Trophoblast cell (in vitro differentiated cells and primary cell): ENCODE results near the gene ASTN2.
"Not testable (repeated sequence)": the region's sequence is repeated elsewhere in the genome, so short reads cannot be mapped to it uniquely, and the experiment has no call there.

Experiments used
- DNase-seq, 2 donors: peaks; one replicate each; pipeline ENCODE4 v3.0.0-alpha.2; 2016
- H2AFZ ChIP-seq: 2 replicates; pipeline ENCODE4 v1.6.1; 2013; ENCODE audit warnings: low read length, moderate library complexity, mild to moderate bottlenecking; ENCODE audit not compliant: insufficient read depth, poor library complexity
- H2AK5ac ChIP-seq: 2 replicates; pipeline ENCODE4 v1.6.1; 2013; ENCODE audit warnings: mild to moderate bottlenecking, low read length
- H2BK120ac ChIP-seq: 2 replicates; pipeline ENCODE4 v1.6.1; 2013; ENCODE audit warnings: low read length, mild to moderate bottlenecking, moderate library complexity; ENCODE audit not compliant: insufficient read depth, poor library complexity
- H2BK12ac ChIP-seq: 2 replicates; pipeline ENCODE4 v1.6.1; 2013; ENCODE audit warnings: mild to moderate bottlenecking, low read length, moderate library complexity
- H2BK5ac ChIP-seq: 2 replicates; pipeline ENCODE4 v1.6.1; 2013; ENCODE audit warnings: low read length, low read depth, moderate library complexity, mild to moderate bottlenecking; ENCODE audit not compliant: poor library complexity
- H3K14ac ChIP-seq: 2 replicates; pipeline ENCODE4 v1.6.1; 2013; ENCODE audit warnings: mild to moderate bottlenecking, low read length
- H3K18ac ChIP-seq: 2 replicates; pipeline ENCODE4 v1.6.1; 2013; ENCODE audit warnings: mild to moderate bottlenecking, low read length
- H3K23ac ChIP-seq: 2 replicates; pipeline ENCODE4 v1.6.1; 2013; ENCODE audit warnings: low read length
- H3K27ac ChIP-seq: 2 replicates; pipeline ENCODE4 v1.5.1; 2013; ENCODE audit warnings: low read depth, mild to moderate bottlenecking, inconsistent platforms, low read length, moderate library complexity
- H3K27me3 ChIP-seq: 2 replicates; pipeline ENCODE4 v1.6.1; 2013; ENCODE audit warnings: inconsistent platforms, mild to moderate bottlenecking, low read length, moderate library complexity; ENCODE audit not compliant: insufficient read depth
- H3K36me3 ChIP-seq, 2 experiments: 1 replicate in 1 of 2; 2 replicates in 1 of 2; pipeline ENCODE4 v1.6.1; 2013; ENCODE audit warnings: low read length in 2 of 2, mild to moderate bottlenecking in 2 of 2, moderate library complexity in 1 of 2; ENCODE audit not compliant: insufficient read depth in 2 of 2, control insufficient read depth in 1 of 2
- H3K4ac ChIP-seq: 2 replicates; pipeline ENCODE4 v1.6.1; 2013; ENCODE audit warnings: low read depth, mild to moderate bottlenecking, low read length, moderate library complexity
- H3K4me1 ChIP-seq, 2 experiments: 1 replicate in 1 of 2; 2 replicates in 1 of 2; pipeline ENCODE4 v1.6.1; 2013; ENCODE audit warnings: low read length in 2 of 2, mild to moderate bottlenecking in 2 of 2, moderate library complexity in 1 of 2; ENCODE audit not compliant: insufficient read depth in 2 of 2, control insufficient read depth in 1 of 2
- H3K4me2 ChIP-seq: 2 replicates; pipeline ENCODE4 v1.6.1; 2013; ENCODE audit warnings: inconsistent platforms, mild to moderate bottlenecking, low read length, moderate library complexity
- H3K4me3 ChIP-seq: 2 replicates; pipeline ENCODE4 v1.5.1; 2013; ENCODE audit warnings: mild to moderate bottlenecking, low read depth, low read length, inconsistent platforms
- H3K79me1 ChIP-seq: one replicate; pipeline ENCODE4 v1.6.1; 2013; ENCODE audit warnings: low read length
- H3K79me2 ChIP-seq: 2 replicates; pipeline ENCODE4 v1.6.1; 2013; ENCODE audit warnings: low read length, mild to moderate bottlenecking; ENCODE audit not compliant: control insufficient read depth, insufficient read depth, poor library complexity
- H3K9ac ChIP-seq: 2 replicates; pipeline ENCODE4 v1.6.1; 2013; ENCODE audit warnings: mild to moderate bottlenecking, low read length
- H3K9me3 ChIP-seq: 2 replicates; pipeline ENCODE4 v1.6.1; 2013; ENCODE audit warnings: low read depth, mild to moderate bottlenecking, control low read depth, inconsistent platforms, low read length; ENCODE audit not compliant: insufficient read depth
- H4K12ac ChIP-seq: 2 replicates; pipeline ENCODE4 v1.6.1; 2013; ENCODE audit warnings: low read depth, mild to moderate bottlenecking, low read length, moderate library complexity
- H4K8ac ChIP-seq: 2 replicates; pipeline ENCODE4 v1.6.1; 2013; ENCODE audit warnings: low read depth, mild to moderate bottlenecking, low read length, moderate library complexity
- H4K91ac ChIP-seq: one replicate; pipeline ENCODE4 v1.6.1; 2013; ENCODE audit warnings: low read depth, mild to moderate bottlenecking, low read length, moderate library complexity
- WGBS: extraction: QIAGEN DNeasy Blood & Tissue Kit; methylation state at CpG from one replicate; pipeline ENCODE4 v1.1.7; 2013; ENCODE audit warnings: missing lambda C conversion rate; ENCODE audit not compliant: insufficient read length, insufficient coverage; ENCODE audit errors: extremely low coverage; 5-methylcytosine and 5-hydroxymethylcytosine counted together

Gene ASTN2

DNA sequence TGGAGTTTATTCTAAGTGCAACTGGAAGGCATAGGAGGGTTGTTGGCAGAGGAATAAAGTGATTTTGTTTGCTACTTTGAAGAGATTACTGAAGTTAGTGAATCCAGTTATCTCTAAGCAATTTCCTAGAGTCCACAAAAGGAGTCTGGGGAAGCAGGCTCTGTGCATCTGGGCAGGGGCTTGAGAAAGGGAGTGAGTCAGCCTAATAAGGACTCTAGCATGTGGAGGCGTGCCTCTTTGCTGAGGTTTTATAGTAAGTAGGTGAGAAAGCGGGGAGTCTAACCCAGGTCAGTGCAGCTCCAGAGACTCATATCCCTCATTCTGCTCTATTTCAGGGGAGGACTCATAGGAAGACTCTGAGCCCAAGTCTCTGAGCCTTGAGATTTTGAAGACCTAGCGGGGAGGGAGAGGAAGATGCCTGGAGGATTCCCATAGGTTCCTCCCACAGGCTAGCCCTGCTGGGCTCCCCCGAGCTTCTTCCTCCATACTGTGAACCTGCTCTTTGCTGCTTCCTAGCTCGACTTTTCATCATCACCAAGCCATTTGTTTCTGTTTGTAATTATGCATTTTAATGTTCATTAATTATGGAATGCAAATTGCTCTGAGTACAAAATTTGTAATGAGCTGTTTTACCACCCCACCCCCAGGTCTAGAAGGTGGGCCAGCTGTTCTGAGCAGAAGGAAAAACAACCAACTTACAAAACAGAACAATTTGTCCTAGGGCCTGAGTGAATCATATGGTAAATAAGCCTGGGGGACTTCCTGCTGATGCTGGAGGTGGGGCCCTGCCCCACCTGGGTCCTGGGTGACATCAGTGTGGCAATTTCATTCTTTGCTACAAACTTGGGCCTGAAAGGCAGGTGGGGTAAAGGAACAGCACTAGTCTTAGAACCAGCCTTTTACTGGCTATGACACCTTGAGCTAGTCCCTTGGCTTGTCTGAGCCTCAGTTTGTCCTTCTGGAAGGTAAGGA lies 577.6 kb downstream of the ASTN2 start:
- no peak overlapping the region for H3K9ac ChIP-seq
- H3K79me1 ChIP-seq: no peaks in the 10 kb centered on the region
- H2BK120ac ChIP-seq: peak overlapping the region; percentile 17
- H4K91ac ChIP-seq: no peak overlapping the region
- peaks cover 3% of the 10 kb centered on the region for H3K9me3 ChIP-seq
- no peak overlapping the region for H3K23ac ChIP-seq
- H3K36me3 ChIP-seq: no peaks in the 10 kb centered on the region
- no peak overlapping the region for H4K8ac ChIP-seq
- peaks cover 4% of the 10 kb centered on the region in 2 experiments for H3K4me1 ChIP-seq
- peak; percentile 68 to 70 for DNase-seq
- no peak overlapping the region for H3K18ac ChIP-seq
- H3K27ac ChIP-seq: peak overlapping the region; percentile 53
- H3K4me3 ChIP-seq: no peak overlapping the region
- H2AK5ac ChIP-seq: no peak overlapping the region
- no peak overlapping the region for H2BK5ac ChIP-seq
- no peaks in the 10 kb centered on the region for H3K27me3 ChIP-seq
- no peak overlapping the region for H3K4ac ChIP-seq
- no peak overlapping the region for H3K4me2 ChIP-seq
- no peak overlapping the region for H2BK12ac ChIP-seq
- no peak overlapping the region for H2AFZ ChIP-seq
- WGBS: no CpG with 5 or more reads among the region's 5 CpGs
- H3K79me2 ChIP-seq: no peaks in the 10 kb centered on the region
- H3K14ac ChIP-seq: no peak overlapping the region
- H4K12ac ChIP-seq: no peak overlapping the region

GRCh38 chr9:116830321-116830720 lies 584.5 kb downstream of the ASTN2 start:
- H3K79me2 ChIP-seq, H3K4ac ChIP-seq, H4K12ac ChIP-seq, H3K27ac ChIP-seq, H3K4me1 ChIP-seq, H4K8ac ChIP-seq, H3K23ac ChIP-seq, H3K4me2 ChIP-seq, H3K27me3 ChIP-seq, H3K36me3 ChIP-seq, H3K14ac ChIP-seq, H3K9ac ChIP-seq, H2AFZ ChIP-seq, H3K9me3 ChIP-seq, H2BK12ac ChIP-seq, H3K79me1 ChIP-seq, H2AK5ac ChIP-seq, H2BK5ac ChIP-seq, H3K18ac ChIP-seq, H2BK120ac ChIP-seq, H3K4me3 ChIP-seq, DNase-seq, H4K91ac ChIP-seq: not testable (repeated sequence)
- WGBS: no CpG with 5 or more reads among the region's 2 CpGs

GRCh38 chr9:116821633-116822229 lies 593.1 kb downstream of the ASTN2 start:
- DNase-seq: no peak
- H3K4me1 ChIP-seq: no peaks in the 10 kb centered on the region
- no peak overlapping the region for H2AK5ac ChIP-seq
- H3K79me2 ChIP-seq: no peaks in the 10 kb centered on the region
- no peak overlapping the region for H3K4ac ChIP-seq
- no peak overlapping the region for H4K91ac ChIP-seq
- no peak overlapping the region for H3K4me2 ChIP-seq
- no peak overlapping the region for H2BK120ac ChIP-seq
- no peak overlapping the region for H3K18ac ChIP-seq
- H3K27me3 ChIP-seq: no peaks in the 10 kb centered on the region
- no peaks in the 10 kb centered on the region for H3K36me3 ChIP-seq
- H3K23ac ChIP-seq: no peak overlapping the region
- H3K9me3 ChIP-seq: no peaks in the 10 kb centered on the region
- H4K8ac ChIP-seq: no peak overlapping the region
- WGBS: 100% methylated on average over 3 of the region's 6 CpGs
- no peak overlapping the region for H3K4me3 ChIP-seq
- no peak overlapping the region for H2AFZ ChIP-seq
- H2BK12ac ChIP-seq: no peak overlapping the region
- H2BK5ac ChIP-seq: no peak overlapping the region
- H3K9ac ChIP-seq: no peak overlapping the region
- H3K79me1 ChIP-seq: peaks cover 1% of the 10 kb centered on the region
- H3K27ac ChIP-seq: no peak overlapping the region
- no peak overlapping the region for H3K14ac ChIP-seq
- H4K12ac ChIP-seq: no peak overlapping the region

GRCh38 chr9:116819116-116819515 lies 595.7 kb downstream of the ASTN2 start:
- Histone ChIP-seq H4K8ac (no peak overlapping the region), H2AK5ac (no peak overlapping the region), H3K4me1 (peaks cover 0 to 3% of the 10 kb centered on the region in 2 experiments), H3K4me2 (no peak overlapping the region), H3K36me3 (no peaks in the 10 kb centered on the region), H4K91ac (no peak overlapping the region), H3K18ac (no peak overlapping the region), H3K9me3 (no peaks in the 10 kb centered on the region), H3K79me2 (no peaks in the 10 kb centered on the region), H3K4me3 (no peak overlapping the region), H3K23ac (no peak overlapping the region), H2BK12ac (no peak overlapping the region), H2BK120ac (no peak overlapping the region), H2BK5ac (no peak overlapping the region), H3K27ac (no peak overlapping the region), H3K79me1 (peaks cover 1% of the 10 kb centered on the region), H3K4ac (no peak overlapping the region), H3K9ac (no peak overlapping the region), H2AFZ (no peak overlapping the region), H3K27me3 (no peaks in the 10 kb centered on the region), H3K14ac (no peak overlapping the region), H4K12ac (no peak overlapping the region)
- WGBS: no CpG with 5 or more reads among the region's 1 CpG
- DNase-seq: no peak
